Ishikawa (cell line): ENCODE measurements around the gene SIRT2.

Source experiments
- CEBPB ChIP-seq: IDR thresholded peaks from 2 replicates; pipeline ENCODE4 v1.6.1; 2012
- CREB1 ChIP-seq: IDR thresholded peaks from 2 replicates; pipeline ENCODE4 v1.6.1; 2012; ENCODE audit warnings: low read depth
- EGR1 ChIP-seq: IDR thresholded peaks from 2 replicates; pipeline ENCODE4 v1.6.1; 2012
- EP300 ChIP-seq: IDR thresholded peaks from 2 replicates; pipeline ENCODE4 v1.6.1; 2012; ENCODE audit warnings: borderline replicate concordance
- FOXM1 ChIP-seq: IDR thresholded peaks from 2 replicates; pipeline ENCODE4 v1.6.1; 2012; ENCODE audit warnings: low read depth, borderline replicate concordance
- MAX ChIP-seq: IDR thresholded peaks from 2 replicates; pipeline ENCODE4 v1.6.1; 2012
- NFIC ChIP-seq: IDR thresholded peaks from 2 replicates; pipeline ENCODE4 v1.6.1; 2012
- RAD21 ChIP-seq: IDR thresholded peaks from 2 replicates; pipeline ENCODE4 v1.6.1; 2012; ENCODE audit warnings: low read depth
- REST ChIP-seq: IDR thresholded peaks from 2 replicates; pipeline ENCODE4 v1.6.1; 2012; ENCODE audit warnings: low read depth, mild to moderate bottlenecking
- TAF1 ChIP-seq: IDR thresholded peaks from 2 replicates; pipeline ENCODE4 v1.6.1; 2012; ENCODE audit warnings: low read depth, mild to moderate bottlenecking
- TCF12 ChIP-seq: IDR thresholded peaks from 2 replicates; pipeline ENCODE4 v1.6.1; 2012; ENCODE audit warnings: low read depth
- TEAD4 ChIP-seq: IDR thresholded peaks from 2 replicates; pipeline ENCODE4 v1.6.1; 2012
- USF1 ChIP-seq: IDR thresholded peaks from 2 replicates; pipeline ENCODE4 v1.6.1; 2012
- YY1 ChIP-seq: IDR thresholded peaks from 2 replicates; pipeline ENCODE4 v1.6.1; 2012; ENCODE audit warnings: low read depth
- ZBTB7A ChIP-seq: IDR thresholded peaks from 2 replicates; pipeline ENCODE4 v1.6.1; 2012; ENCODE audit warnings: low read depth

The SIRT2 gene

GRCh38 chr19:38942471-38943181, 43.2 kb upstream of the SIRT2 start:
- TF ChIP-seq FOXM1 (no peak), RAD21 (no peak), EGR1 (no peak), NFIC (no peak), TAF1 (no peak), CEBPB (no peak), TCF12 (no peak)

GRCh38 chr19:38941979-38942378, 42.6 kb upstream of the SIRT2 start:
- TF ChIP-seq RAD21: no peak
- no peak for TF ChIP-seq TEAD4
- no peak for TF ChIP-seq REST
- no peak for TF ChIP-seq TAF1
- TF ChIP-seq NFIC: no peak
- TF ChIP-seq CEBPB: no peak

- TF ChIP-seq RAD21 (no peak), NFIC (no peak), CREB1 (no peak), FOXM1 (no peak), USF1 (no peak), TAF1 (no peak), TEAD4 (no peak), EGR1 (no peak), REST (no peak), ZBTB7A (no peak), MAX (no peak), EP300 (no peak), TCF12 (no peak), CEBPB (no peak), YY1 (no peak)
Observed at GRCh38 chr19:38939957-38940356, 40.5 kb upstream of the SIRT2 start.

GRCh38 chr19:38933544-38933943, 34.1 kb upstream of the SIRT2 start:
- TF ChIP-seq EP300: no peak
- TF ChIP-seq RAD21: no peak
- TF ChIP-seq EGR1: no peak
- no peak for TF ChIP-seq YY1
- TF ChIP-seq USF1: no peak
- TF ChIP-seq TEAD4: no peak
- TF ChIP-seq ZBTB7A: no peak
- TF ChIP-seq MAX: no peak
- TF ChIP-seq CEBPB: no peak
- no peak for TF ChIP-seq NFIC

- TF ChIP-seq TAF1: no peak
- TF ChIP-seq TEAD4: no peak
- no peak for TF ChIP-seq ZBTB7A
- TF ChIP-seq USF1: no peak
- TF ChIP-seq CREB1: no peak
- no peak for TF ChIP-seq RAD21
- no peak for TF ChIP-seq REST
- TF ChIP-seq MAX: no peak
- TF ChIP-seq FOXM1: no peak
- no peak for TF ChIP-seq EP300
- no peak for TF ChIP-seq TCF12
- no peak for TF ChIP-seq YY1
- no peak for TF ChIP-seq NFIC
- no peak for TF ChIP-seq EGR1
Observed at GRCh38 chr19:38932425-38933179, 33.2 kb upstream of the SIRT2 start.
